K562 (cell line): ENCODE measurements around the gene RAMP2. TPM values are rescaled to one million over a fixed set of nuclear protein-coding genes. Genes with fewer than 3 reads are reported as not detected.

ENCODE experiments used
- ASH1L ChIP-seq: fragments of 450-650 bp; IDR thresholded peaks from 2 replicates; pipeline ENCODE4 v1.6.1; 2018; ENCODE audit warnings: borderline replicate concordance, mild to moderate bottlenecking, low read depth; ENCODE audit not compliant: partially characterized antibody
- BRCA1 ChIP-seq, 2 experiments: fragments of 450-650 bp in 1 of 2; sonication (generic) in 1 of 2; formaldehyde crosslinking in 1 of 2; IDR thresholded peaks; 2 replicates each; pipeline versions ENCODE4 v1.5.0 to v1.6.1; 2017 to 2020; ENCODE audit warnings: mild to moderate bottlenecking in 1 of 2, missing genetic modification reagents in 1 of 2
- ELF2 ChIP-seq: fragments of 250-450 bp; sonication (Bioruptor Pico); IDR thresholded peaks from 2 replicates; pipeline ENCODE4 v1.5.0; 2021; ENCODE audit warnings: mild to moderate bottlenecking
- ELK1 ChIP-seq: sonication (generic); formaldehyde crosslinking; IDR thresholded peaks from 2 replicates; pipeline ENCODE4 v1.8.1; 2022; ENCODE audit warnings: missing genetic modification reagents
- ETS2 ChIP-seq: IDR thresholded peaks from 2 replicates; pipeline ENCODE4 v1.6.1; 2016; ENCODE audit warnings: borderline replicate concordance, missing genetic modification characterization, mild to moderate bottlenecking, moderate library complexity, missing compliant biosample characterization; ENCODE audit not compliant: poor library complexity, severe bottlenecking
- FOXJ2 ChIP-seq: fragments of 200-800 bp; sonication (Bioruptor generic); IDR thresholded peaks from 2 replicates; pipeline ENCODE4 v1.6.1; 2016; ENCODE audit warnings: missing genetic modification characterization, missing compliant biosample characterization
- KDM4B ChIP-seq, 2 experiments: fragments of 450-650 bp in 1 of 2; sonication (generic) in 1 of 2; IDR thresholded peaks; 2 replicates each; pipeline ENCODE4 v1.6.1; 2016 to 2017; ENCODE audit warnings: borderline replicate concordance in 2 of 2, antibody characterized with exemption in 1 of 2, low read depth in 1 of 2, mild to moderate bottlenecking in 1 of 2
- MAFF ChIP-seq: IDR thresholded peaks from 2 replicates; pipeline ENCODE4 v1.6.1; 2012; ENCODE audit warnings: low read length, improper control_type of control experiment
- NFE2 ChIP-seq: IDR thresholded peaks from 2 replicates; pipeline ENCODE4 v1.6.1; 2014; ENCODE audit warnings: antibody characterized with exemption, low read depth
- NR2C1 ChIP-seq, 2 experiments: fragments of 450-650 bp; IDR thresholded peaks; 2 replicates each; pipeline ENCODE4 v1.6.1; 2017; ENCODE audit warnings: mild to moderate bottlenecking in 2 of 2, antibody characterized with exemption in 1 of 2, inconsistent platforms in 1 of 2, missing compliant biosample characterization in 1 of 2, missing genetic modification characterization in 1 of 2
- NR4A1 ChIP-seq, 2 experiments: fragments of 250-450 bp in 1 of 2; fragments of 450-650 bp in 1 of 2; sonication (Bioruptor Pico) in 1 of 2; IDR thresholded peaks; 2 replicates each; pipeline versions ENCODE4 v1.4.0 to v1.6.1; 2016 to 2020; ENCODE audit warnings: mild to moderate bottlenecking in 2 of 2, missing compliant biosample characterization in 1 of 2, missing genetic modification characterization in 1 of 2, moderate library complexity in 1 of 2
- PKNOX1 ChIP-seq: fragments of 450-650 bp; IDR thresholded peaks from 2 replicates; pipeline ENCODE4 v1.6.1; 2016
- TAF1 ChIP-seq: IDR thresholded peaks from 2 replicates; pipeline ENCODE4 v1.6.1; 2011; ENCODE audit warnings: mild to moderate bottlenecking, low read length, moderate library complexity; ENCODE audit not compliant: insufficient read depth, control insufficient read depth, severe bottlenecking; ENCODE audit errors: extremely low read depth
- ZBTB26 ChIP-seq: fragments of 450-650 bp; formaldehyde crosslinking; IDR thresholded peaks from 2 replicates; pipeline ENCODE4 v1.4.0; 2022; ENCODE audit warnings: missing genetic modification characterization
- ZKSCAN3 ChIP-seq: fragments of 250-450 bp; sonication (Bioruptor Pico); IDR thresholded peaks from 2 replicates; pipeline ENCODE4 v1.4.0; 2020
- ZNF263 ChIP-seq: sonication (generic); formaldehyde crosslinking; IDR thresholded peaks from 2 replicates; pipeline ENCODE4 v1.8.0; 2022; ENCODE audit warnings: mild to moderate bottlenecking, missing genetic modification reagents, borderline replicate concordance
- ZNF3 ChIP-seq: fragments of 250-450 bp; sonication (Bioruptor Pico); IDR thresholded peaks from 2 replicates; pipeline ENCODE4 v1.5.0; 2021; ENCODE audit warnings: mild to moderate bottlenecking, moderate library complexity
- ZNF695 ChIP-seq: fragments of 450-650 bp; formaldehyde crosslinking; IDR thresholded peaks from 2 replicates; pipeline ENCODE4 v1.4.0; 2020; ENCODE audit warnings: mild to moderate bottlenecking, moderate library complexity
- ZNF785 ChIP-seq: fragments of 250-450 bp; sonication (Bioruptor Pico); IDR thresholded peaks from 2 replicates; pipeline ENCODE4 v1.4.0; 2020; ENCODE audit warnings: mild to moderate bottlenecking
- polyA plus RNA-seq, 8 experiments: library from polyadenylated mRNA; depleted of rRNA in 4 of 8; stranded (reverse) in 5 of 8; unstranded in 3 of 8; fragments of >200 nt; fragmentation: Nextera tagmentation in 2 of 8; fragmentation: Illumina TruSeq in 1 of 8; extraction: Ambion mirVana in 2 of 8; extraction: Trizol in 1 of 8; gene quantifications; 2 replicates each; pipeline versions ENCODE4 v1.2.1 to v1.2.3, GENCODE V29; 2011 to 2014; ENCODE audit warnings: inconsistent platforms in 1 of 8, missing spikeins in 1 of 8
- total RNA-seq, 7 experiments: library from RNA; depleted of rRNA in 6 of 7; stranded (reverse); fragments of >200 nt in 6 of 7; fragmentation: Illumina TruSeq in 2 of 7; extraction: Trizol in 2 of 7; gene quantifications; 2 replicates each; pipeline versions ENCODE4 v1.2.1 to v1.2.3, GENCODE V29; 2011 to 2021; ENCODE audit warnings: low replicate concordance in 1 of 7
- TF ChIP-seq, protein P1 (sequence below), 2 experiments: fragments of 450-650 bp in 1 of 2; sonication (generic) in 1 of 2; formaldehyde crosslinking in 1 of 2; IDR thresholded peaks in 1 of 2; conservative IDR thresholded peaks in 1 of 2; 2 replicates each; pipeline versions ENCODE4 v1.6.1 to v1.8.1; 2016 to 2023; ENCODE audit warnings: mild to moderate bottlenecking in 2 of 2, moderate library complexity in 2 of 2, inconsistent platforms in 1 of 2, missing genetic modification reagents in 1 of 2
- TF ChIP-seq, protein P2 (sequence below), 2 experiments: fragments of 450-650 bp; IDR thresholded peaks; 2 replicates each; pipeline ENCODE4 v1.6.1; 2016

The RAMP2 gene
- total and polyA plus RNA-seq, 9 of the 15 experiments (the other 6 are each of a cell fraction or from before 2014, with no cell fraction given) = not detected

DNA sequence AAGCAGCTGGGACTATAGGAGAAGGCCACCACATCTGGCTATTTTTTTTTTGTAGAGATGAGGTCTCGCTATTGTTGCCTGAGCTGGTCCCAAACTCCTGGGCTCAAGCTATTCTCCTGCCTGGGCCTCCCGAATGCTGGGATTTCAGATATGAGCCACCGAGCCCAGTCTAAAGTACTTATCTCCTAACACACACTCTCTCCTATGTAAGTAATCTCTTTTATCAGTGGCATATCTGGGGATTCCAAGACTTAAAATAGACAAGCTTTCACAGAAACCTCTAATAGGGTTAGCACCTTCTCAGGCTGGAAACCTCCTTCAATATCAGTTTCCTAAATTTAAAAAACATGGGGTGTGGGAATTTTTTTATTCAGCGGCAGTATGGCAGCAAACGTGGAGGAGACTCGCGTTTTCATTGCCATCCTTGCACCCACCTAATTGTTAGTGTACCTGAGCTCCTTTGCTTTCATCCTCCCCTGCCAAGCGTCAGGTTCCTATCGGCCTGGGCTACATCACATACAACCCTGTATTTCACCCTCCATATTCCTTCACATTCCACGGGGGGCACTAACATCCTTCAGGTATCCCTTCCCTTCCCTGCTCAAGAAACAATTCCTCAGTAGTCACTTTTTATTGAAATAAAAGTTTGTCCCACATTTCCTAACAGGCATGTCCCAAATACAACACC, 17.3 kb upstream of the RAMP2 start (continued):
- no peak for TF ChIP-seq PKNOX1
- TF ChIP-seq BRCA1 (IDR thresholded peaks at IDR 0.05) = no peak
- TF ChIP-seq BRCA1 (CRISPR knock-in tag; IDR thresholded peaks at IDR 0.05) = no peak
- no peak for TF ChIP-seq ELK1 (CRISPR knock-in tag)
- no peak; the same call in 1 of the 2 replicates for TF ChIP-seq FOXJ2 (tag)
- TF ChIP-seq ZNF785 (CRISPR knock-in tag) = no peak
- no peak for TF ChIP-seq ZNF263 (CRISPR knock-in tag)
- no peak for TF ChIP-seq ETS2 (tag)
- TF ChIP-seq ZKSCAN3 (CRISPR knock-in tag) = no peak
- no peak for TF ChIP-seq NR4A1 (CRISPR knock-in tag; IDR thresholded peaks at IDR 0.05)
- TF ChIP-seq NR4A1 (tag; IDR thresholded peaks at IDR 0.05) = no peak
- TF ChIP-seq KDM4B (IDR thresholded peaks at IDR 0.05; ENCODE audit: borderline replicate concordance in 2 of 2, low read depth in 1 of 2) = no peak
- TF ChIP-seq ELF2 = no peak
- TF ChIP-seq ZNF695 (CRISPR knock-in tag) = no peak
- no peak for TF ChIP-seq ASH1L
- no peak for TF ChIP-seq ZBTB26
- TF ChIP-seq, protein P1, sequence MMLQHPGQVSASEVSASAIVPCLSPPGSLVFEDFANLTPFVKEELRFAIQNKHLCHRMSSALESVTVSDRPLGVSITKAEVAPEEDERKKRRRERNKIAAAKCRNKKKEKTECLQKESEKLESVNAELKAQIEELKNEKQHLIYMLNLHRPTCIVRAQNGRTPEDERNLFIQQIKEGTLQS (IDR thresholded peaks at IDR 0.05) = no peak
- TF ChIP-seq, protein P1 (CRISPR knock-in tag; conservative IDR thresholded peaks at IDR 0.05) = no peak
- TF ChIP-seq, protein P2, sequence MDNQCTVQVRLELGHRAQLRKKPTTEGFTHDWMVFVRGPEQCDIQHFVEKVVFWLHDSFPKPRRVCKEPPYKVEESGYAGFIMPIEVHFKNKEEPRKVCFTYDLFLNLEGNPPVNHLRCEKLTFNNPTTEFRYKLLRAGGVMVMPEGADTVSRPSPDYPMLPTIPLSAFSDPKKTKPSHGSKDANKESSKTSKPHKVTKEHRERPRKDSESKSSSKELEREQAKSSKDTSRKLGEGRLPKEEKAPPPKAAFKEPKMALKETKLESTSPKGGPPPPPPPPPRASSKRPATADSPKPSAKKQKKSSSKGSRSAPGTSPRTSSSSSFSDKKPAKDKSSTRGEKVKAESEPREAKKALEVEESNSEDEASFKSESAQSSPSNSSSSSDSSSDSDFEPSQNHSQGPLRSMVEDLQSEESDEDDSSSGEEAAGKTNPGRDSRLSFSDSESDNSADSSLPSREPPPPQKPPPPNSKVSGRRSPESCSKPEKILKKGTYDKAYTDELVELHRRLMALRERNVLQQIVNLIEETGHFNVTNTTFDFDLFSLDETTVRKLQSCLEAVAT (IDR thresholded peaks at IDR 0.05) = no peak; a peak in 1 of 4 replicates
- no peak for TF ChIP-seq MAFF
- no peak for TF ChIP-seq NFE2
- no peak for TF ChIP-seq NR2C1 (IDR thresholded peaks at IDR 0.05)
- TF ChIP-seq NR2C1 (tag; IDR thresholded peaks at IDR 0.05) = no peak
- no peak for TF ChIP-seq ZNF3 (CRISPR knock-in tag)
- TF ChIP-seq TAF1 = no peak
